GM21381 (cell line): ENCODE measurements around the gene TBX15.

Source experiments
- ATAC-seq: cut with Tn5 transposase; IDR thresholded peaks from one replicate; pipeline ENCODE4 v1.9.1; 2021; ENCODE audit warnings: mild to moderate bottlenecking, moderate library complexity; ENCODE audit not compliant: unreplicated experiment

Gene TBX15

DNA sequence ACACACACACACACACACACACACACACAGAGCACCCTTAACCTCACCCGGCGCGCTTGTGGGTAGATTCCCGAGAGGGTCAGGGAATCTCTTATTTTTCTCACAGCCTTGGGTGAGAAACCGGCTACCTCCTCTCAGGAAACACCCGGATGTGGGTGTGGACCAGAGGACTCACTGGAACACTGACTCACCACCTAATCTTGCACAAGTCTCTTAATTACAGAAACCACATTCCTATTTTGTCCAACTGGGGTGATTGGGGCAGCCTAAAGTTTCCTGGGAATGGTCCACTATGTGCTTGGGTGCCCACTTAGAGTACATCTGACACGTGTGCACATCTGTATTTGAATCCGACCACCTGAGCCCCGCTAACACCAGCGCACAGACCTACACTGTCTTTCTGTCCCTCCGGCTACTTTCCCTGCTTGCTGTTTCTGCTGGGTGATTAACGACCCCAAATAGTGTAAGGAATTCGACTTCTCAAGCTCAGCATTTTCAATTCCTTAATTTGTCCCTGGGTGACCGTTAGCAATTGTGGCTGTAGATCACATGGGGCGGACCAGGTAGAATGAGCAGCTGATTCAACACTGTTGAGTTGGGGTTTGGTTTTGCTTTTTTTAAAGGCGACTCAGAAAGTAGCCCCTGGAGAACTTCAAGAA, 14.0 kb upstream of the TBX15 start:
- ATAC-seq, result no peak

GRCh38 chr1:119001181-119002027, 13.3 kb upstream of the TBX15 start:
- ATAC-seq, result no peak

DNA sequence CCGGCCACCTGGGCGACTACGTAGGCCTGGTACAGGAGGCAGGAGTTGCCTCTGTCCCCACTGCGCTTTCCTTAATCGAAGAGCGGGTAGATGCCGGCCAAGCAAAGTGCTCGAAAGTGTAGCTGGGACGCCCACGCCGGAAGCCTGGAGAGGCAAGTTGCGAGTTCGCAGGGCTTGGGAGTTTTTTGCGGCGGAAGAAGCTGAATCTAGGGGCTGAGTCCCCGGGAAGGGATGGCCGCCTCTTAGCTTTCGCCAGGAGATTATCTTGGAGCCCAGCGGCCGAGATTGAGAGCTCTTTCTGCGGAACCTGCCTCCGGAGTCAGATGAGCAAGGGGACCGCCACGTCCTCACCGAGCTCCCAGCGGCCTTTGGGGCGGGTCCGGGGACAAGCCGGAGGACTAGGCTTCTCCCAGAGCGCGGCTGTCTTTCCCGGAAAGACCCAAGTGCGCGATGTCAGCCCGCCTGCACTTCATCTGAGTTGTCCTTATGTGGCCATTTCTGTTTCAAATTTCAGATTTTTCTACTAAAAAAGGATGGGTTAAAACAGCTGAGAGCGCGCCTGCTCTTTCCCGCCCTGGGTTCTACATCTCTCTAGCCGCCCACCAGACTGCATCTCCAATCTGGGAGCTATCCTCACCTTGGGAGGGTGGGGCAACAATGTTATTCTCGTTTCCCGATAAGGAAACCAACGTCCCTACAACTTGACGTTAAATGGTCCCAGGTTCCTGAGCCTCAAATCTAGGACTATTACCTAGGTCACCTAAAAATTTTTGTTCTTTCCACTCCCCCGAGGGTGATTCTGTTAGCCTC, 12.4 kb upstream of the TBX15 start:
- ATAC-seq, result no peak

- ATAC-seq, result no peak
These were observed 11.4 kb upstream of the TBX15 start for GRCh38 chr1:118999348-119000071.

GRCh38 chr1:118998171-118998570, 10.0 kb upstream of the TBX15 start:
- ATAC-seq, result no peak

GRCh38 chr1:118997225-118997624, 9.1 kb upstream of the TBX15 start:
- no peak for ATAC-seq

- no peak for ATAC-seq
These were observed 7.3 kb upstream of the TBX15 start for GRCh38 chr1:118995312-118996016.

DNA sequence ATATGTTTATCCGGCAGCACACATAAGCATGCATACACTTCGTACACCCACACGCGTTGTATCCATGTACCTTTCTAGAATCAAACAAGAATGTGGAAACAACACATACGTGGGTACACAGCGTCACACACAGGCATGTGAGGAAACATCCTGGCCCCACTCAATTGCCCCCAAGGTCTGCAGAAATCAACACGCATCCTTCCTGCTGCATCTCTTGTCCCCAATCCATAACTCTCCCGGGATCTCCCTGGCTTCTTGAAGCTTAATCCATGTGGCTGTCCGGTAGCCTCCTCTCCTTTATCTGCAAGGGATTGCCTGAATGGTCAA, 5.5 kb upstream of the TBX15 start:
- ATAC-seq, result peak; percentile 44

- no peak for ATAC-seq
These were observed 4.9 kb upstream of the TBX15 start for GRCh38 chr1:118992868-118993699.

- no peak for ATAC-seq
These were observed 4.2 kb upstream of the TBX15 start for GRCh38 chr1:118992237-118992825.

GRCh38 chr1:118991448-118991847, 3.3 kb upstream of the TBX15 start:
- ATAC-seq, result no peak

DNA sequence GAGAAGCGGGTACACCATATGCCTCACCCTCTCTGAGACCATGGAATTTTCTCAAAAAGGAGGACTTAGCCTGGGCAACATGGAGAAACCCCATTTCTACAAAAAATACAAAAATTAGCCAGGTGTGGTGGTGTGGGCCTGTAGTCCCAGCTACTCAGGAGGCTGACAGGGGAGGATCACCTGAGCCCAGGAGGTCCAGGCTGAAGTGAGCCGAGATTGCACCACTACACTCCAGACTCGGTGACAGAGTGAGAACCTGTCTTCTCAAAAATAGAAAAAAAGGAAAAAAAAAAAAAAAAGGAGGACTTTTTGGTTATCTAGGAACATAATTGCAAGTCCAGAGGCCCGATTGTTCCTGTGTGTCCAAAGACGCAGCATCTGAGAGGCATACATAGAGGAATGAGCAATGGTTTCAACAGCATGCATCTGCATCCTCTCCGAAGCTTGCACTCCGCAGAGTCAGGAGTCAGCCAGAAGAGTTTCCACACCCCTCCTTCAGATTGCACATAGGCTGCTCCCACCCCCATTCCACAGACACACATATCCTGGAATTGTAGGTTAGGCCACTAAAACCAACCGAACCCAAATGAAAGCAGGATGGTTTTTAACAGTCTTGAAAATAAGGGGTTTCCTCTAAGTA, 2.5 kb upstream of the TBX15 start:
- ATAC-seq, result no peak

DNA sequence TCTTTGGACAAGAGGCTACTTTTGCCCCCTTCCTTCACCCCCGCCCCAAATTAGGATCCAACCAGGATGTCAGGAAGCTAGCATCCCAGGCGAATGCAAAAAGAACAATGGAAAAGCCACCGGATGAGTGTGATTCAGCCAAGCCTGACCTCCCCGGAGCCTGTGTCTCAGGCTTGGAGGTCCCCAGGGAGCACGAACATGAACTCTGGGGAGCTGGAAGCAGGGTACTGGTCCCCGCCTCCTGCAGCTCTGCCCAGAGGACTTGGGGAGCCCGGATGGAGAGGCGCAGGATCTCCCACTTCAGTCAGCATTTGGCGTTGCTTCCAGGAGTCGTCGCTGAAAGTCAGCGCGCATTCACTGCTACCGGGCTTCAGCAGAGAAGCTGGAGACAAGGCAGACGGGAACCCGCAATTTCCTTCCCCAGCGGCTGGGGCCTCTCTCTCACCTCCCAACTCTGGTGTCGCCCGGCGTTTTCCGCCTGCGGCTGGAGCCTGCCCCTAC, 1.8 kb upstream of the TBX15 start:
- no peak for ATAC-seq

DNA sequence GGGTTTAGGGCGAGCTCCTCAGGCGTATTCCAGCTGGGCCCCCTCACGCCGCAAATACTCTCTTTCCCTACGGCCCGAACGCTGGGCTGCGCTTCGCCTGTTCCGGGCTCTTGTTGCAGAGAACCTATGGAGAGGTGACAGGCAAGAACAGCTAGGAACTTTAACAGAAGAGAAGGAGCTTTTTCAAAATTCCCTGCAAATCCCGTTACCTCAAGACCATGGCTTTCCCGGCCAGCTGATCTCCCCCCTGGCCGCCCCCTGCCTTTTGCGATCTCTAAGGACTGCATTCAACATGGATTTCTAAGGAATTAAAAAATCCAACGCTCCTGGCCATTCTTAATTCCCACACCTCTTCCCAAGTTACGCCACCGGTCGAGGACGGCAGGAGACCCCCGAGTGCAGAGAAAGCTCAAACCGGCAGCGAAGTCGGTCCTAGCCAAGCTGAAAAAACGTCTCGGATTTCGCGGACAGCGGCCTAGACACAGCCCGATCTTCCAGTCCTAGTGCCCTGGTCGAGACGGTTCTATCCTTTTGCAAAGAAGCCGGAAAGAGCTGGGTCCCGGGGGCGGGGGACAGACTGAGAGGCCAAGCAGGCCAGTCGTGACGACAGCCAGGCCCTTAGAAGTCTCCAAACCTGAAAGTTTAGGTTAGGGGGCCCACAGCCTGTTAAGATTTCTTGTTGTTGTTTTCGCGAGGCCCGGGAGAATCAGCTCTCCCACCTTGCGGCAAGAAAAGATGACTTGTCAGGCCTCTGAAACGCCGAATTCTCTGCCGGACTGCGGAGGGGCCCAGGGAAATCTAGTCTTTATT, 1.1 kb upstream of the TBX15 start:
- ATAC-seq, result no peak

DNA sequence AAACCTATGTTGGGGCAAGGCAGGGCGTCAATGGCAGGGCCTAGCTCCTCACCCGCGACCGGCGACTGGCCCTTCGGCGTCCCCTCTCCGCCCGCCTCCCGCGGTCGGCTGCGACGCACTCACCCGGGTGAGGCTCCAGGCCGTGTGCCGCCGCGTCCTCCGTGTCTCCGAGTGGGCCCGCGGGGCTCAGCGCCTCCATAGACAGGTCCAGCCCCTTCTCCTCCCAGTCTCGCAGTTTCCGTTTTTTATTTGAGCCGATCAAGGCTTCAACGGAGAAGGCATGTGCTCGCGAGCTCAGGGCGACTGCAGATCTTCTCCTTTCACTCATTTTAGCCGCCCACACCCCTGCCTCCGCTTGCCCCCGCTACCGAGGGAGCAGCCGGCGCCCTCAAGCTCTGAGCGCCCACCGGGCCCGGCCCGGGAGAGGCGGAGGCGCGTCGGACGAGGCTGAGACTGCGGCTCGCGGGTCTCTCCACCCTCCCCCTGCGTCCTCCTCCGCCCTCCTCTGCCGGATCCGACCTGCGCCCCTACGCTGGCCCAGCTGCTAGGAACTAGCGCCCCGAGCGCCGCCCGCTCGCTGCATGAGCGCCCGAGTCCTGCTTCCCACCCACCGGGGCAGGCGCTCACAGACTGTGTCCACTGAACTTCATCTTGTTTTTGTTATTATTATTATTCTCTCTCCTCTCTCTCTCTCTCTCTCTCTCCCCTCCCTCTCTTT, 516 bp downstream of the TBX15 start:
- ATAC-seq, result no peak

DNA sequence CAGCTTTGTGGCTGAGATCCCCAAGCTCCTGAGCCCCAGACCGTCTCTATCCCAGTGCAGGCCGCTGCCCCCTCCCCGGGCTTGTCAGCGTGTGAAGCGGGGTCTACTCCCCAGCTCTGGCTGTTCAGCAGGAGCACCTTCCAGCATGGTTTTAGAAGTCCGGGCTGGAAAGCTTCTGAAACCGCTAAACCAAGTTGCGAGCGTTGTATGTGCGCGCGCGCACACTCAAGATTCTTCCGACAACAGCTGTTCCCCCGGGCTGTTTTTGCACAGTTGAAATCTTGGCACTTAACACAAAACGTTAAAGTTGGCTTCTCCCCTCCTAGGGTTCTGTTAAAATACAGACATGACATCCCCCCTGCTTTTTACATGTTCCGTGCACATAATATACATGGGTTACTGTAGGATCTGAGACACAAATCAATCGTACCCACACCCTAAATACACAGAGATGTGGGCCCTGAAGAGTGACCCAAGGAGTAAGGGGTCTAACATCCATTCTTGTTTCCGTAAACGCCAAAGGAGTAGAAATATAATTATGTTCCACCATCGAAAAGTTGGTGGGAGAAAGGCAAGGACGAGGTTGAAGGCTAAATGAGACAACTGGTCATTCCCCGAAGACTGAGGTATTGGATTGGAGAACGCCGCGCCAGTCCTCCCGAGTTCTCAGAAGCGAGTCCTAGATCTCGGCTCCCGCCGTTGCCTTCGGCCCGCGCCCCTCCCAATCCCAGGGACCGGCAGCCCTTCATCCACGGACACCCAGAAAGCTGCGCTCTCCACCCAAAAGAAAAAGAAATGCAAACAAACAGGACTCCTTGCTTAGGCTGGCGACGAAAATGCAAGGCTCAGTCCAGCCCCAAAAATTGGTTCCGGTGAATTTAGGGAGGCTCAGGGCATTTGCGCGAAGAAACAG, 1.3 kb downstream of the TBX15 start:
- no peak for ATAC-seq
